WTC11 (cell line): Measurements from ENCODE around the gene TPGS1. TPM values are rescaled to one million over a fixed set of nuclear protein-coding genes. Genes with fewer than 3 reads are reported as not detected.

Experiments used
- ATAC-seq: fragments of 200-7000 bp; cut with Tn5 transposase; 2 replicates; pipeline ENCODE4 v1.10.0; 2021; ENCODE audit warnings: mild to moderate bottlenecking, moderate library complexity
- CTCF ChIA-PET: fragments of 300-600 bp; sonication (Branson Sonifier 250); formaldehyde crosslinking; loops from one replicate; lab custom pipeline; 2021; ENCODE audit warnings: antibody characterized with exemption; lab: Charles Lee
- POLR2A ChIA-PET: fragments of 350-600 bp; sonication (Branson Sonifier 250); formaldehyde crosslinking; loops from one replicate; lab custom pipeline; 2021; ENCODE audit warnings: antibody characterized with exemption; lab: Charles Lee
- DNase-seq: peaks from one replicate; pipeline ENCODE4 v3.0.0; 2021; ENCODE audit warnings: low spot score
- H3K27ac Mint-ChIP-seq: 2 replicates; pipeline ENCODE4 v1.8.0; 2021; ENCODE audit warnings: mixed read lengths
- H3K27me3 Mint-ChIP-seq: 2 replicates; pipeline ENCODE4 v1.8.0; 2021; ENCODE audit warnings: low read depth, mild to moderate bottlenecking, moderate library complexity, mixed read lengths
- H3K36me3 Mint-ChIP-seq: 2 replicates; pipeline ENCODE4 v1.8.0; 2021; ENCODE audit warnings: mixed read lengths
- H3K4me1 Mint-ChIP-seq: 2 replicates; pipeline ENCODE4 v1.8.0; 2022; ENCODE audit warnings: mixed read lengths
- H3K4me3 Mint-ChIP-seq: 2 replicates; pipeline ENCODE4 v1.8.0; 2021; ENCODE audit warnings: mild to moderate bottlenecking, moderate library complexity, mixed read lengths
- H3K9me3 Mint-ChIP-seq: 2 replicates; pipeline ENCODE4 v1.8.0; 2021; ENCODE audit warnings: mixed read lengths
- ETV6 ChIP-seq: sonication (generic); formaldehyde crosslinking; IDR thresholded peaks from 2 replicates; pipeline ENCODE4 v1.8.1; 2022; ENCODE audit warnings: mild to moderate bottlenecking, missing genetic modification reagents
- PRDM15 ChIP-seq: sonication (generic); formaldehyde crosslinking; IDR thresholded peaks from 2 replicates; pipeline ENCODE4 v1.8.0; 2022; ENCODE audit warnings: missing genetic modification reagents
- SP1 ChIP-seq: sonication (generic); formaldehyde crosslinking; conservative IDR thresholded peaks from 2 replicates; pipeline ENCODE4 v1.8.1; 2022; ENCODE audit warnings: missing genetic modification reagents
- STAT6 ChIP-seq: sonication (generic); formaldehyde crosslinking; conservative IDR thresholded peaks from 2 replicates; pipeline ENCODE4 v1.8.1; 2023; ENCODE audit warnings: mild to moderate bottlenecking, low read depth, missing genetic modification reagents, moderate library complexity
- ZMAT4 ChIP-seq: fragments of 250-450 bp; sonication (Bioruptor Pico); IDR thresholded peaks from 2 replicates; pipeline ENCODE4 v1.9.0; 2021; ENCODE audit warnings: mild to moderate bottlenecking
- ZNF281 ChIP-seq: sonication (generic); formaldehyde crosslinking; IDR thresholded peaks from 2 replicates; pipeline ENCODE4 v1.8.0; 2023; ENCODE audit warnings: mild to moderate bottlenecking, missing genetic modification reagents
- ZNF532 ChIP-seq: fragments of 250-450 bp; sonication (Bioruptor Pico); IDR thresholded peaks from 2 replicates; pipeline ENCODE4 v1.9.0; 2021; ENCODE audit warnings: mild to moderate bottlenecking, borderline replicate concordance
- total RNA-seq: library from RNA; stranded (reverse); gene quantifications from 3 replicates; pipeline ENCODE4 v1.2.3, GENCODE V29; 2021
- TF ChIP-seq, protein P1 (sequence below): sonication (generic); formaldehyde crosslinking; IDR thresholded peaks from 2 replicates; pipeline ENCODE4 v1.8.1; 2022; ENCODE audit warnings: missing genetic modification reagents, borderline replicate concordance
- TF ChIP-seq, protein P2 (sequence below): sonication (generic); formaldehyde crosslinking; IDR thresholded peaks from 2 replicates; pipeline ENCODE4 v1.8.1; 2023; ENCODE audit warnings: mild to moderate bottlenecking, missing genetic modification reagents, borderline replicate concordance

Gene TPGS1
- total RNA-seq, 1 experiment from 2014 or later: 18.8 TPM

DNA sequence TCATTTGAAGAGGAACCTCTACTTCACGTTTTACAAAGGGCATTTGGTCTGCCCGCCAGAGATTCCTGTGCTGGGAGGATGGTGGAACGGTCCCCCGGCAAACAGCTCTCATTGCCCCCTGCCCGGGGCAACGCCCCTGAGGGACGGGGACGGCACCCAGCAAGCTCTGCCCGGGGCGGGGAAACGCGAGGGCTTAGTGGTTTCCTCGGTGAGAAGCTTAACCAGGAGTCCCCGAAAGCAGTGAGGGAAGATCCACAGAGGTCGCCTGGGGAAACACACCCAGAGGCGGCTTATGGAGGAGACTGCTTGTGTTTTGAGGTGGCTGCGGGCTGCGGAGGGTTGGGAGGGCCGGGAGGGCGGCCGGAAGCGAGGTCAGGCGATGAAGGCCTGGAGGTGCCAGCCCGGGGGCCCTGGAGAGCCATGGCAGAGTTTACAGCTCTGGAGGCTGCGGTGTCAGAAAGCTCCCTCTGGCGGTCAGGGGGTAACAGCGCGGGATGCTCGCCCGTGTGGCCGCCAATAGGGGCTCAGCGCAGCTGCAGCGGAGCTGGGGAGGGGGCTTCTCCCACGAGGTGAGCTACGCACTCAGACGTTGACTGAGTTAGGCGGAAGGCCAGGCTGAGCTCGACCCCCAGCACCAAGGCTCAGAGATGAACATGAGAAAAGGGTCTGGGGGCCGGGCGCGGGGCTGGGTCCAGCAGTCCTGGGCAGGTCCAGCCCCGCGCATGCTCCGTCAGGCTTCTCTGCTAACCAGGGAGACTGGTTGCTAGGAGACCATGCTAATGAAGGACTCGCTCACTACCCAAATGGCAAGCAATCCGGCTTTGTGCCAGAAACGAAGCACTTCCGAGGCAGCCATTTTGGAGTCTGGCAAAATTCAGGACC is 652 bp upstream of the TPGS1 start (continued):
- TF ChIP-seq ZNF532 (no peak), STAT6 (CRISPR knock-in tag) (no peak), ETV6 (no peak)
- TF ChIP-seq, protein P1, sequence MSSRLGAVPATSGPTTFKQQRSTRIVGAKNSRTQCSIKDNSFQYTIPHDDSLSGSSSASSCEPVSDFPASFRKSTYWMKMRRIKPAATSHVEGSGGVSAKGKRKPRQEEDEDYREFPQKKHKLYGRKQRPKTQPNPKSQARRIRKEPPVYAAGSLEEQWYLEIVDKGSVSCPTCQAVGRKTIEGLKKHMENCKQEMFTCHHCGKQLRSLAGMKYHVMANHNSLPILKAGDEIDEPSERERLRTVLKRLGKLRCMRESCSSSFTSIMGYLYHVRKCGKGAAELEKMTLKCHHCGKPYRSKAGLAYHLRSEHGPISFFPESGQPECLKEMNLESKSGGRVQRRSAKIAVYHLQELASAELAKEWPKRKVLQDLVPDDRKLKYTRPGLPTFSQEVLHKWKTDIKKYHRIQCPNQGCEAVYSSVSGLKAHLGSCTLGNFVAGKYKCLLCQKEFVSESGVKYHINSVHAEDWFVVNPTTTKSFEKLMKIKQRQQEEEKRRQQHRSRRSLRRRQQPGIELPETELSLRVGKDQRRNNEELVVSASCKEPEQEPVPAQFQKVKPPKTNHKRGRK (CRISPR knock-in tag): no peak

DNA sequence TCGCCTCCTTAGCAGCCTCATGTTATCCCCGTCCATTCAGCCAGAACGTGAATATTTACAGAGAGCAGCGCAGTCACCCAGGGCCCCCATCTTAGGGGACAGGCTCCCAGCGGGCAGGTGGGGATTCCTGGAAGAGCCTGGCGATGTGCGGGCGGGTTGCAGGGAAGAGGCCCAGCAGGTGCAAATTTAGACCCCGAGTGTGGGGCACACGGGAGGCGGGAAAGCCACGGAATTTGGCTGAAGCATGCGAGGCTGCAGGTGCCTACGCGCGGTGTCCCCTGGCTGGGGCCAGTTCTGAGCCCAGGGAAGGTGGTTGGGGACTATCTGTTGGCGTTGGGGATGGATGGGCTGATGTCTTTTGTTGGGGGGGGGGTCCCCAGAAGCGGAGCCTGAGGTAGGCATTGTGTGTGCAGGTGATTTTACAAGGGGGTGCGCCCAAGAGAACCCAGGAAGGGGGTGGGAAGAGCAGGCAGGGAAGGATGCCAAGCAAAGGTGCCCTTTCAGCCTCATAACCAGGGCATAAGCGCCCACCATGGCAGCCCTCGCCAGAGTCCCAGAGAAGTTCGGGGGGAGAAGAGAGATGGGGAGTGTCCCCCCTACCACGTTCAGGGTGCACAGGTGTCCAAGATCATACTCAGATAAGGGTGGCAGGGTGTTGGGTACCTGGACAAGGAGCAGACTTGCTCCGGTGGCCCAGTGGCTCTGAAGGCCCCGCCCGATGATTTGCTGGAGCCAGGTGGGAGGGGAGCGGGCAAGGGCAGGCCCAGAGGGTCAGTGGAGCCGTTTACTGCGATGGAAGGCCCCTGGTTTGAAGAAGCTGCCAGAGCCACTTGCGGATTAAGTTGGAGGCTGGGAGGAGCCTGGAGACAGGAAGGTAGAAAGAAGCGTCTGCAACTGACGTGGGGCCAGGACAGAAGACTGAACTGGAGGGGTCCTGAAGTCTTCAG is 1.2 kb downstream of the TPGS1 start:
- ChIA-PET CTCF (interaction anchor here (2.3 to 3.6 kb wide), 2 partner anchors 21 to 22 kb away, joined by 10 to 82 read pairs; partner anchors contain the start of gene CDC34), POLR2A (no interaction called here)
- Mint-ChIP-seq H3K4me1 (peaks cover 18% of the 10 kb centered on the region), H3K27me3 (peaks cover 5% of the 10 kb centered on the region), H3K36me3 (peaks cover 13% of the 10 kb centered on the region), H3K4me3 (peak overlapping the region; percentile 93), H3K9me3 (peaks cover 8% of the 10 kb centered on the region; the same call in 1 of the 2 replicates), H3K27ac (peak overlapping the region; percentile 57; the same call in 1 of the 2 replicates)
- DNase-seq (no peak), ATAC-seq (no peak)
- TF ChIP-seq, protein P2, sequence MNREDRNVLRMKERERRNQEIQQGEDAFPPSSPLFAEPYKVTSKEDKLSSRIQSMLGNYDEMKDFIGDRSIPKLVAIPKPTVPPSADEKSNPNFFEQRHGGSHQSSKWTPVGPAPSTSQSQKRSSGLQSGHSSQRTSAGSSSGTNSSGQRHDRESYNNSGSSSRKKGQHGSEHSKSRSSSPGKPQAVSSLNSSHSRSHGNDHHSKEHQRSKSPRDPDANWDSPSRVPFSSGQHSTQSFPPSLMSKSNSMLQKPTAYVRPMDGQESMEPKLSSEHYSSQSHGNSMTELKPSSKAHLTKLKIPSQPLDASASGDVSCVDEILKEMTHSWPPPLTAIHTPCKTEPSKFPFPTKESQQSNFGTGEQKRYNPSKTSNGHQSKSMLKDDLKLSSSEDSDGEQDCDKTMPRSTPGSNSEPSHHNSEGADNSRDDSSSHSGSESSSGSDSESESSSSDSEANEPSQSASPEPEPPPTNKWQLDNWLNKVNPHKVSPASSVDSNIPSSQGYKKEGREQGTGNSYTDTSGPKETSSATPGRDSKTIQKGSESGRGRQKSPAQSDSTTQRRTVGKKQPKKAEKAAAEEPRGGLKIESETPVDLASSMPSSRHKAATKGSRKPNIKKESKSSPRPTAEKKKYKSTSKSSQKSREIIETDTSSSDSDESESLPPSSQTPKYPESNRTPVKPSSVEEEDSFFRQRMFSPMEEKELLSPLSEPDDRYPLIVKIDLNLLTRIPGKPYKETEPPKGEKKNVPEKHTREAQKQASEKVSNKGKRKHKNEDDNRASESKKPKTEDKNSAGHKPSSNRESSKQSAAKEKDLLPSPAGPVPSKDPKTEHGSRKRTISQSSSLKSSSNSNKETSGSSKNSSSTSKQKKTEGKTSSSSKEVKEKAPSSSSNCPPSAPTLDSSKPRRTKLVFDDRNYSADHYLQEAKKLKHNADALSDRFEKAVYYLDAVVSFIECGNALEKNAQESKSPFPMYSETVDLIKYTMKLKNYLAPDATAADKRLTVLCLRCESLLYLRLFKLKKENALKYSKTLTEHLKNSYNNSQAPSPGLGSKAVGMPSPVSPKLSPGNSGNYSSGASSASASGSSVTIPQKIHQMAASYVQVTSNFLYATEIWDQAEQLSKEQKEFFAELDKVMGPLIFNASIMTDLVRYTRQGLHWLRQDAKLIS (CRISPR knock-in tag): no peak
- no peak for TF ChIP-seq ZNF281 (CRISPR knock-in tag)
- TF ChIP-seq PRDM15 (CRISPR knock-in tag): no peak
- TF ChIP-seq ZMAT4: no peak
- TF ChIP-seq SP1: no peak
